Loucy (cell line): Measurements from ENCODE around the gene STK39.

ENCODE experiments used
- H2AFZ ChIP-seq: fragments of 200-600 bp; sonication (generic); 2 replicates; pipeline ENCODE4 v1.6.0; 2016; ENCODE audit warnings: antibody characterized with exemption, mild to moderate bottlenecking, low read length, moderate library complexity
- H3F3A ChIP-seq: fragments of 200-600 bp; 2 replicates; pipeline ENCODE4 v1.6.0; 2016; ENCODE audit warnings: antibody characterized with exemption, low read depth, mild to moderate bottlenecking
- H3K27me3 ChIP-seq: fragments of 200-600 bp; sonication (generic); 2 replicates; pipeline ENCODE4 v1.6.1; 2014; ENCODE audit warnings: low read length, mild to moderate bottlenecking; ENCODE audit not compliant: insufficient read depth, poor library complexity, severe bottlenecking
- H3K36me3 ChIP-seq: fragments of 200-600 bp; sonication (generic); 2 replicates; pipeline ENCODE4 v1.6.1; 2016; ENCODE audit warnings: low read length; ENCODE audit not compliant: insufficient read depth
- H3K4me1 ChIP-seq: fragments of 200-600 bp; sonication (generic); 2 replicates; pipeline ENCODE4 v1.5.1; 2014; ENCODE audit warnings: low read length, mild to moderate bottlenecking; ENCODE audit not compliant: insufficient read depth, poor library complexity, severe bottlenecking
- H3K4me2 ChIP-seq: fragments of 200-600 bp; sonication (generic); 2 replicates; pipeline ENCODE4 v1.6.0; 2014; ENCODE audit warnings: antibody characterized with exemption, low read length, low read depth, mild to moderate bottlenecking; ENCODE audit not compliant: poor library complexity, severe bottlenecking
- H3K4me3 ChIP-seq: fragments of 200-600 bp; sonication (generic); 2 replicates; pipeline ENCODE4 v1.5.1; 2014; ENCODE audit warnings: low read length, mild to moderate bottlenecking, mixed read lengths; ENCODE audit not compliant: poor library complexity, severe bottlenecking
- H3K79me2 ChIP-seq: fragments of 200-600 bp; sonication (generic); 2 replicates; pipeline ENCODE4 v1.6.1; 2014; ENCODE audit warnings: low read length; ENCODE audit not compliant: insufficient read depth
- H3K9ac ChIP-seq: fragments of 200-600 bp; sonication (generic); 2 replicates; pipeline ENCODE4 v1.6.0; 2014; ENCODE audit warnings: mild to moderate bottlenecking, low read depth, low read length, moderate library complexity; ENCODE audit not compliant: poor library complexity, severe bottlenecking
- H3K9me2 ChIP-seq: fragments of 200-600 bp; sonication (generic); replicated peaks from 2 replicates; pipeline ENCODE4 v1.6.1; 2016; ENCODE audit warnings: low read depth, low read length, mixed read lengths
- H3K9me3 ChIP-seq: fragments of 200-600 bp; sonication (generic); 2 replicates; pipeline ENCODE4 v1.6.1; 2014; ENCODE audit warnings: mild to moderate bottlenecking, antibody characterized with exemption, low read length, low read depth; ENCODE audit not compliant: insufficient read depth
- H4K20me1 ChIP-seq: fragments of 200-600 bp; sonication (generic); 2 replicates; pipeline ENCODE4 v1.6.0; 2014; ENCODE audit warnings: antibody characterized with exemption, low read length, mild to moderate bottlenecking; ENCODE audit not compliant: insufficient read depth, poor library complexity, severe bottlenecking
- EZH2phosphoT487 ChIP-seq: fragments of 200-600 bp; IDR thresholded peaks from 2 replicates; pipeline ENCODE4 v1.6.1; 2018; ENCODE audit warnings: antibody characterized with exemption, mild to moderate bottlenecking, moderate library complexity, borderline replicate concordance
- TF ChIP-seq, protein P1 (sequence below): fragments of 200-600 bp; sonication (generic); conservative IDR thresholded peaks from 2 replicates; pipeline ENCODE4 v1.5.1; 2014; ENCODE audit warnings: mild to moderate bottlenecking, antibody characterized with exemption, low read length

STK39 gene

DNA sequence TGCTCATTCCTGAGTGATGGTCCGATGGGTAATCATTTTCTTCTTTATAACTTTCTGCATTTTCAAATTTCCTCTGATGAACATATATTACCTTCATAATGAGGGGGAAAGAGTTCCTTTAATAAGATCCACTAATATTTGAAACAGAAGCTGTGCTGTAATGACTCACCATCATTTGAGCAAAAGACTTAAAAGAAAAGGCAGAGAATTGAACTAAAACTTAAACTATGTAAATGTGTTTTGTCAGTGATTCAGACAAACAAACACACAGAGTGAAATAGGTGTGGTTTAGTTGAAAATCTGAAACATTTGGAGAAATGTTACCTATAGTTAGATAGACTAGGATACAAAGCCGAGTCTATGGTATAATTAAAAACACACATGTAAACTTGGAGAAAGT is 209.6 kb downstream of the STK39 start:
- H4K20me1 ChIP-seq: no peaks in the 10 kb centered on the region
- H3K9me2 ChIP-seq: no peaks in the 10 kb centered on the region
- no peak for TF ChIP-seq EZH2phosphoT487
- TF ChIP-seq, protein P1, sequence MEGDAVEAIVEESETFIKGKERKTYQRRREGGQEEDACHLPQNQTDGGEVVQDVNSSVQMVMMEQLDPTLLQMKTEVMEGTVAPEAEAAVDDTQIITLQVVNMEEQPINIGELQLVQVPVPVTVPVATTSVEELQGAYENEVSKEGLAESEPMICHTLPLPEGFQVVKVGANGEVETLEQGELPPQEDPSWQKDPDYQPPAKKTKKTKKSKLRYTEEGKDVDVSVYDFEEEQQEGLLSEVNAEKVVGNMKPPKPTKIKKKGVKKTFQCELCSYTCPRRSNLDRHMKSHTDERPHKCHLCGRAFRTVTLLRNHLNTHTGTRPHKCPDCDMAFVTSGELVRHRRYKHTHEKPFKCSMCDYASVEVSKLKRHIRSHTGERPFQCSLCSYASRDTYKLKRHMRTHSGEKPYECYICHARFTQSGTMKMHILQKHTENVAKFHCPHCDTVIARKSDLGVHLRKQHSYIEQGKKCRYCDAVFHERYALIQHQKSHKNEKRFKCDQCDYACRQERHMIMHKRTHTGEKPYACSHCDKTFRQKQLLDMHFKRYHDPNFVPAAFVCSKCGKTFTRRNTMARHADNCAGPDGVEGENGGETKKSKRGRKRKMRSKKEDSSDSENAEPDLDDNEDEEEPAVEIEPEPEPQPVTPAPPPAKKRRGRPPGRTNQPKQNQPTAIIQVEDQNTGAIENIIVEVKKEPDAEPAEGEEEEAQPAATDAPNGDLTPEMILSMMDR: no peak
- H3K27me3 ChIP-seq: no peaks in the 10 kb centered on the region
- H3K9me3 ChIP-seq: no peaks in the 10 kb centered on the region
- H3K4me1 ChIP-seq: no peaks in the 10 kb centered on the region
- H2AFZ ChIP-seq: no peak overlapping the region
- H3K4me3 ChIP-seq: no peak overlapping the region
- no peaks in the 10 kb centered on the region for H3F3A ChIP-seq
- H3K79me2 ChIP-seq: no peaks in the 10 kb centered on the region
- H3K9ac ChIP-seq: no peak overlapping the region
- H3K4me2 ChIP-seq: no peak overlapping the region
- H3K36me3 ChIP-seq: peaks cover 17% of the 10 kb centered on the region; the same call in 1 of the 2 replicates

GRCh38 chr2:168035458-168035857 is 211.9 kb downstream of the STK39 start:
- Histone ChIP-seq H3K4me1 (no peaks in the 10 kb centered on the region), H3K9me2 (no peaks in the 10 kb centered on the region), H3F3A (no peaks in the 10 kb centered on the region), H3K4me3 (no peak overlapping the region), H3K9ac (no peak overlapping the region), H3K9me3 (no peaks in the 10 kb centered on the region), H3K36me3 (peaks cover 17% of the 10 kb centered on the region; the same call in 1 of the 2 replicates), H3K4me2 (no peak overlapping the region), H4K20me1 (no peaks in the 10 kb centered on the region), H3K79me2 (no peaks in the 10 kb centered on the region), H2AFZ (no peak overlapping the region), H3K27me3 (no peaks in the 10 kb centered on the region)
- TF ChIP-seq, protein P1: no peak
- no peak for TF ChIP-seq EZH2phosphoT487

DNA sequence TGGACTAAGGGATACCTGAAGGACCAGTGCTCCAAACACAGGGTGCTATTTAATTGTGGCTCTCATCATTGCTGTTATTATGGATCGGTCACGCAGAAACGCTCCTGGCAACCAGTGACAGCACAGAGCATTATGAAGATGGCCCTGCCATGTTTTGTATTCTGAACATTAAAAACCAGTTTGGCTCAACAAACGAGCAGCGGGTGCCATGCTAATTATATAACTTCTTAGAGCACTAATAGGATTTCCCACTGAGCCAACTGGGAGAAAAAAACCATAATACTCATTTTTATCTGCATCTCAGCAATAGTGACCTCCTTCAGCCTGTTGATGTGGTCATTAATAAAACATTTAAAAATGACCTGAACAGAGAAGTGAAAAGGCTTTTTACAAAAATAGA is 212.8 kb downstream of the STK39 start:
- Histone ChIP-seq H3K36me3 (peaks cover 17% of the 10 kb centered on the region; the same call in 1 of the 2 replicates), H3K79me2 (no peaks in the 10 kb centered on the region), H4K20me1 (no peaks in the 10 kb centered on the region), H3K4me3 (no peak overlapping the region), H3K27me3 (no peaks in the 10 kb centered on the region), H3K4me1 (no peaks in the 10 kb centered on the region), H3K4me2 (no peak overlapping the region), H3K9ac (no peak overlapping the region), H3F3A (no peaks in the 10 kb centered on the region), H2AFZ (no peak overlapping the region), H3K9me3 (no peaks in the 10 kb centered on the region), H3K9me2 (no peaks in the 10 kb centered on the region)
- TF ChIP-seq, protein P1: no peak
- no peak for TF ChIP-seq EZH2phosphoT487
